ENCODE results near the gene SEPTIN3.

GRCh38 chr22:42001121-42001520 lies 31.9 kb downstream of the SEPTIN3 start:
- TF ChIP-seq CTCF (IDR thresholded peaks at IDR 0.05; ENCODE audit: insufficient read depth, low read length) = no peak
- TF ChIP-seq POLR2AphosphoS5 (IDR thresholded peaks at IDR 0.05; ENCODE audit: low read depth) = no peak

Measured in HL-60 (cell line).